Measurements from ENCODE around the gene DERL3.
"Not testable (repeated sequence)": the region's sequence is repeated elsewhere in the genome, so short reads cannot be mapped to it uniquely, and the experiment has no call there.

DNA sequence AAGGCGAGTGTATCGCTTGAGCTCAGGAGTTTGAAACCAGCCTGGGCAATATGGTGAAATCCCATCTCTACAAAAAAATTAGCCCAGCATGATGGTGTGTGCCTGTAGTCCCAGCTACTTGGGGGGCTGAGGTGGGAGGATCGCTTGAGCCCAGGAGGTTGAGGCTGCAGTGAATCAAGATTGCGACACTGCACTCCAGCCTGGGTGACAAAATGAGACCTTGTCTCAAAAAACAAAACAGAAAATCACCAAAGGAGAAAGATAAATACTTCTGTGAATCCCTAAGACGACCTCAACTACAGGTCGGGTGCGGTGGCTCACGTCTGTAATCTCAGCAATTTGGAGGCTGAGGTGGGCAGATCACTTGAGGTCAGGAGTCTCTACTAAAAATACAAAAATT, 21.4 kb upstream of the DERL3 start:
- TF ChIP-seq, protein P1, sequence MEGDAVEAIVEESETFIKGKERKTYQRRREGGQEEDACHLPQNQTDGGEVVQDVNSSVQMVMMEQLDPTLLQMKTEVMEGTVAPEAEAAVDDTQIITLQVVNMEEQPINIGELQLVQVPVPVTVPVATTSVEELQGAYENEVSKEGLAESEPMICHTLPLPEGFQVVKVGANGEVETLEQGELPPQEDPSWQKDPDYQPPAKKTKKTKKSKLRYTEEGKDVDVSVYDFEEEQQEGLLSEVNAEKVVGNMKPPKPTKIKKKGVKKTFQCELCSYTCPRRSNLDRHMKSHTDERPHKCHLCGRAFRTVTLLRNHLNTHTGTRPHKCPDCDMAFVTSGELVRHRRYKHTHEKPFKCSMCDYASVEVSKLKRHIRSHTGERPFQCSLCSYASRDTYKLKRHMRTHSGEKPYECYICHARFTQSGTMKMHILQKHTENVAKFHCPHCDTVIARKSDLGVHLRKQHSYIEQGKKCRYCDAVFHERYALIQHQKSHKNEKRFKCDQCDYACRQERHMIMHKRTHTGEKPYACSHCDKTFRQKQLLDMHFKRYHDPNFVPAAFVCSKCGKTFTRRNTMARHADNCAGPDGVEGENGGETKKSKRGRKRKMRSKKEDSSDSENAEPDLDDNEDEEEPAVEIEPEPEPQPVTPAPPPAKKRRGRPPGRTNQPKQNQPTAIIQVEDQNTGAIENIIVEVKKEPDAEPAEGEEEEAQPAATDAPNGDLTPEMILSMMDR (IDR thresholded peaks at IDR 0.05 in 8 of 11, conservative IDR thresholded peaks at IDR 0.05 in 3 of 11): not testable (repeated sequence)
- not testable (repeated sequence) for TF ChIP-seq POLR2A, POLR2AphosphoS5 (IDR thresholded peaks at IDR 0.05)
